MM.1S (cell line): Measurements from ENCODE around the gene NFATC1.

ENCODE experiments used
- CTCF ChIP-seq: fragments of 300-600 bp; sonication (generic); IDR thresholded peaks from 2 replicates; pipeline ENCODE4 v1.5.1; 2016; ENCODE audit warnings: antibody characterized with exemption, low read length, mixed read lengths
- EZH2 ChIP-seq: fragments of 300-600 bp; sonication (generic); optimal IDR thresholded peaks from 2 replicates; pipeline ENCODE3; 2017; ENCODE audit warnings: low read depth, mild to moderate bottlenecking, antibody characterized with exemption, low read length, mixed read lengths
- EZH2phosphoT487 ChIP-seq: fragments of 300-600 bp; sonication (generic); IDR thresholded peaks from 2 replicates; pipeline ENCODE4 v1.6.1; 2018; ENCODE audit warnings: antibody characterized with exemption, low read length

GRCh38 chr18:79453816-79454735 lies 58.3 kb downstream of the NFATC1 start:
- TF ChIP-seq CTCF: no peak
- no peak for TF ChIP-seq EZH2
- TF ChIP-seq EZH2phosphoT487: no peak
